GM19395 (cell line): Measurements from ENCODE around the gene TPST2.

Experiments
- ATAC-seq: cut with Tn5 transposase; IDR thresholded peaks from one replicate; pipeline ENCODE4 v1.9.1; 2021; ENCODE audit warnings: mild to moderate bottlenecking, moderate library complexity; ENCODE audit not compliant: unreplicated experiment

The TPST2 gene

GRCh38 chr22:26558248-26558895, 31.6 kb downstream of the TPST2 start:
- ATAC-seq = no peak

- ATAC-seq = no peak
Measured at GRCh38 chr22:26556904-26557303, 33.0 kb downstream of the TPST2 start.

- no peak for ATAC-seq
Measured at GRCh38 chr22:26555478-26555877, 34.5 kb downstream of the TPST2 start.

GRCh38 chr22:26554956-26555355, 35.0 kb downstream of the TPST2 start:
- no peak for ATAC-seq

DNA sequence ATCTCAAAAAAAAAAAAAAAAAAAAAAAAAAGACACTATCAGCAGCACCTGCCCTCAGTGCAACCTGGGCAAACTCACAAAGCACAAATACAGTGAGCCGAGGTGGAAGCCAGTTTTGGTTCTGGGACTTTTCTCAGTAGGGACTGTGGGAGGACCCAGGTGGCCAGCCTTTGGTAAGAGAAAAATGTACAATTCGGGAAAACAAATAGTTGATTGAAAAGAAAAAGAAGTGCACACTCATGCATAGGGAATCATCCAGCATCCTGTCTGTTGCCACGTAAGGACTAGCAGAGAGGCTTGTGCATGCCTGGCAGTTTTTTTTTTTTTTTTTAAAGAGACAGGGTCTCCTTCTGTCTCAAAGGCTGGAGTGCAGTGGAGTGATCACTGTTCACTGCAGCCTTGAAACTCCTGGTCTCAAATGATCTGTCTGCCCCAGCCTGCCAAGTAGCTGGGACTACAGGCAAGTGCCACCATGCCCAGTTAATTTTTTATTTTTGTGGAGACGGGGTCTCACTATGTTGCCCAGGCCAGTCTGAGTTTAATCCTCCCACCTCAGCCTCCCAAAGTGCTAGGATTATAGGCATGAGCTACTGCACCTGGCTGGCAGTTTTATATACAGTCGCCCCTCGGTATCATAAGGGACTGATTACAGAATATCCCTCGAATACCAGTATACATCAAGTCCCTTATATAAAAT, 36.7 kb downstream of the TPST2 start:
- no peak for ATAC-seq

- no peak for ATAC-seq
Measured at GRCh38 chr22:26552466-26552865, 37.5 kb downstream of the TPST2 start.

GRCh38 chr22:26551568-26551967, 38.4 kb downstream of the TPST2 start:
- ATAC-seq = no peak

DNA sequence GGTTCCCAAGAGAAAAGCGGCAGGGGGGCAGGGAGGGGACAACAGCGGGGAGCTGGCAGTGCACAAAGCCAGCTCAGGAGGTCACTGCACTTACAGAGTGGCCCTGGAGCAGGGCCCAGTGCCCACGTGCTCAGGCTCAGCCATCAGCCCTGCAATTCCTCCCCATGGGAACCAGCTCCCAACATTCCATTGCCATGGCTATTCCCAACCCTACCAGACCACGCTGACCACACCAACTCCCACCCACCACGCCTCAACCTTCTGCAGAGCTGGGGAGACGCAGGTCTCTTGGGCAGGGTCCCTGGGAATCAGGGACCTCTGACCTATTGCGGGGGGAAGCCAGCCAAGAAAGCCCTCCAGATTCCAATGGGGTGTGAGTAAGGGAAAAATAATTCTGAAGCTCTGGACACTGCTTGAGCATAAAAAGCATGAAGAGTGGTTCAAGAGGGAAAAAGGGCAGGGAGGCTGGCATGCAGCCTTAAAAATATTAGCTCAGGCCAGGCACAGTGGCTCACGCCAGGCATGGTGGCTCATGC, 39.4 kb downstream of the TPST2 start:
- no peak for ATAC-seq

DNA sequence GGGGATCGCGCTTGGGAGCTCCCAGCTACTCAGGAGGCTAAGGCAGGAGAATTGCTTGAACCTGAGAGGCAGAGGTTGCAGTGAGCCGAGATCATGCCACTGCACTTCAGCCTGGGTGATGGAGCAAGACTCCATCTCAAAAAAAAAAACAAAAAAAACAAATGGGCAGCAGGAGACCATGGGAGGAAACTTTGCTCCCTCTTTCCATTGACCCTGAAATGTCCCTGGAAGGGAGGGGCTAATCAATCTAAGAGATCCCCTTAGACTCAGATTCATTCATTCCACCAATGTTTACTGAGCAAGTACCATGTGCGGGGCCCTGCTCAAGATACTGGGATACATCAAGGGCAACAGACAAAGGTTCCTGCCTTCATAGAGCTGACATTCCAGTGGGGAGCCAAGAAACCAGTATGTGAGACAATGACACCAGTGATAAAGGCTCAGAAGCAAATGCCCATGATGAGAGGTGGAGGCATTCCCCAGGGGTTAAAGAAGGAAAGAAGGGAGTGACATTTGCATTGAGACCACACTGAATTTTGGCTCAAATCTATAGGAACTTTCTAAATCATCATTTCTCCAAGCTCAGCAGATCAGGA, 39.9 kb downstream of the TPST2 start:
- no peak for ATAC-seq

DNA sequence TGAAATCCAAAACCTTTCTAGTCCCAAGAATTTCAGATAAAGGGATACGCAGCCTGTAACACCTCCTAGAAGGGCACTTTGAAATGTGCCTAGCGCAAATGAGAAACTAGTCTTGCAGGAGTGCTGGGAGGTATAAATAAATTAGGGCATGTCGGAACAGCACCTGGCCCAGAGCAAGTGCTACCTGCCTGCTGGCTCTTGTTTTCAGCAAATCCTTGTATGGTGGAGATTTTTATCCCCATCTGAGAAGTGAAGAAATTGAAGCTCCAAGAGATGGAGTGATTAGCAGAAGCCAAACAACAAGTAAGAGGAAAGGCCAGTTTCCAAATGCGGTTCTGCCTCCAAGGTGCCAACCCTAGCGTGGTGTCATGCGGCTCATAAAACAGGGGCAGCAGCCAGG, 40.9 kb downstream of the TPST2 start:
- ATAC-seq = no peak

GRCh38 chr22:26548303-26548702, 41.6 kb downstream of the TPST2 start:
- no peak for ATAC-seq

DNA sequence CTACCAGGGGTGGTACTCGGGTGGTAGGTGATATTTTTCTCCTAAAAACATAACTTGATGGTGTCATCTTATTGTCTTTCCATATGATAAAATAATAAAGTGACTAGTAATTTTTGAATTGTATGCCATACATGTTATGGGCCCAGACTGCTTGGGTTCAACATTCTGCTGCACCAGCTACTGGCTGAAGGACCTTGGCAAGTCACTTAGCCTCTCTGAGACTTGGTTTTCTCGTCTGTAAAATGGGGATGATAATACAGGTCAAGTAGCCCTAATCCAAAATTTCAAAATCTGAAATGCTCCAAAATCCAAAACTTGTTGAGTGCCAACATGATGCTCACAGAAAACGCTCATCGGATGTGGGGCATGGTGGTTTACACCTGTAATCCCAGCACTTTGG, 42.1 kb downstream of the TPST2 start:
- no peak for ATAC-seq

DNA sequence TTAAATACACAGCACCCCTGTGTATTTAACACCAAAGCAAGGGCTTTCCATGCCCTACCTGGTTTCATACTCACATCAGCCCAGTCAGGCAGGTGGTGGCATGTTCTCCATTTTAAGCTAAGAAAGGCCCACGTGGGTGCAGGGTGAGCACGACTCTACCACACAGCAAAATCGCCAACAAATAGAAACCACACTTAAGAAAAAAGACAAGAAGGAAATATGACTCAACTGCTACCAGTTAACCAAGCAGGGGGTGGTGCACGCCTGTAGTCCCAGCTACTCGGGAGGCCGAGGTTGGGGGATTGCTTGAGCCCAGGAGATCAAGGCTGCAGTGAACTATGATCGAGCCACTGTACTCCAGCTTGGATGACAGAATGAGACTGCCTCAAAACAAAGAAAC, 42.5 kb downstream of the TPST2 start:
- ATAC-seq = no peak

- ATAC-seq = no peak
Measured at GRCh38 chr22:26546282-26546681, 43.6 kb downstream of the TPST2 start.

- ATAC-seq = no peak
Measured at GRCh38 chr22:26545827-26546226, 44.1 kb downstream of the TPST2 start.

GRCh38 chr22:26545385-26545784, 44.5 kb downstream of the TPST2 start:
- no peak for ATAC-seq

DNA sequence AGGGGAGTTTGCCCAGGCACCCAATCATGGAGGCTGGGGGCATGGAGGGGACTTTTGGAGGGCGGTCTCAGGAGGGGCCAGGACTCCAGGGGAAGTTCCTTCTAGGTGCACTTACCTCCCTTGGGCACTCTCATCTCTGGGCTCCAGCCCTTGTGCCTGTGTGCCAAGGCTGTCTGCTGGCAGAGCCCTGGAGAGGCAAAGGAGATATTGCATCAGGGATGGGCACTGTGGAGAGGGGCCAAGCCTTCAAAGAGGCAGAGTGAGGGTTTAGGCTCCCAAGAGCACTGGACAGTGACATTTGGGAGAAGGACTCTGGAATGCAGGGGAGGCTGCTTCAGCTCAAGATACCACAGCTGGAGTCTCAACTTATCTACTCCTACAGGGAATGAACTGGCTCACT, 45.4 kb downstream of the TPST2 start:
- no peak for ATAC-seq

DNA sequence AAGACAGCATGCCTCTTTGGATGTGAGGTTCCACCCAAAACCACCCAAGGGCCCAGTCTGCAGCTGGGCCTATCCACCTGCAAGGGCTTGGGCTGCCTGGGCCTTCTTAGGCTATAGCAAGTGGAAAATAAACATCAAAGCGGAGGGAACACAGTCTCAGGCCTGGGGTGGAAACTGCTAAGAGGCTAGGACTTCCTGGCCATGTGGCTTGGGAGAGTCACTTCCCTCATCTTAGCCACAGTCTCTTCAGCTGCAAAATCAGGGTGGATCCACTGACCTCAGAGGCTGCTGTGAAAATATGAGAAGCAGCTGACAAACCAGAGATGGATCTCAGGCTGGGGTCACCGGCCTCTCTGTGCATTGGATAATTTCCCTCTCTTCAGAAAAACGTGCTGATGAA, 47.1 kb downstream of the TPST2 start:
- no peak for ATAC-seq

GRCh38 chr22:26541167-26541819, 48.6 kb downstream of the TPST2 start:
- ATAC-seq = no peak

DNA sequence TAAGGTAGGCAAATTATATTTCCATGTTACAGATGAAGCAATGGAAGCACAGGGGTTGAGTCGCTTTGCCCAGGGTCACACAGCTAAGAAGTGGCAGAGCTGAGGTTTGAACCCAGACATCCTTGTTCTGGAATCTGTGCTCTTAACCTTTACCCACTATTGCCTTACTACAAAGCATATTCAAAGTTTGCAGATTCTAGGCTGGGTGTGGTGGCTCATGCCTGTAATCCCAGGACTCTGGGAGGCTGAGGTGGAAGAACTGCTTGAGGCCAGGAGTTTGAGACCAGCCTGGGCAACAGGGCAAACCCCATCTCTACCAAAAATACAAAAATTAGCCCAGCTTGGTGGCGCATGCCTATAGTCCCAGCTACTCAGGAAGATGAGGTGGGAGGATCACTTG, 49.8 kb downstream of the TPST2 start:
- ATAC-seq = no peak

DNA sequence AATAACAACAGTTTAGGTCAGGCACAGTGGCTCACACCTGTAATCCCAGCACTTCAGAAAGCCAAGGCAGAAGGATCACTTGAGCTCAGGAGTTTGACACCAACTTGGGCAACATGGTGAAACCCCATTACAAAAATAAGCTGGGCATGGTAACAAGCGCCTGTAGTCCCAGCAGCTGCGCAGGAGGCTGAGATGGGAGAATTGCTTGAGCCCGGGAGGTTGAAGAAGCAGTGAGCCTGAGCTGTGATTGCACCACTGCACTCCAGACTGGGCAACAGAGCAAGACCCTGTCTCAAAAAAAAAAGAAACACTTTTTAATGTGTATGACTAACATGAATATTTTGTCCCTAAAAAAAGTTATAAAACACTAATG, 53.2 kb downstream of the TPST2 start:
- no peak for ATAC-seq
